Stimulated activated effector memory CD8-positive, alpha-beta T cell treated with anti-CD3 and anti-CD28 coated beads, Interleukin-12 subunit alpha, Interleukin-12 subunit beta, amount 100 ng/mL, for 72 hours (primary cell): ENCODE data around the gene RGS9BP.
"Not testable (repeated sequence)": the region's sequence is repeated elsewhere in the genome, so short reads cannot be mapped to it uniquely, and the experiment has no call there.

ENCODE experiments used
- ATAC-seq: fragments of 150-1000 bp; cut with Tn5 transposase; 2 replicates; pipeline ENCODE4 v1.10.0; 2021
- DNase-seq, 2 donors: peaks; one replicate each; pipeline ENCODE4 v3.0.0; 2021 to 2022; ENCODE audit warnings: low spot score in 2 of 2
- H3K27ac Mint-ChIP-seq: one replicate; pipeline ENCODE4 v1.8.0; 2022; ENCODE audit warnings: mild to moderate bottlenecking, mixed read lengths
- H3K36me3 Mint-ChIP-seq: one replicate; pipeline ENCODE4 v1.8.0; 2022; ENCODE audit warnings: mild to moderate bottlenecking, mixed read lengths
- H3K4me1 Mint-ChIP-seq: one replicate; pipeline ENCODE4 v1.8.0; 2022; ENCODE audit warnings: mixed read lengths
- H3K4me3 Mint-ChIP-seq: one replicate; pipeline ENCODE4 v1.8.0; 2022; ENCODE audit warnings: mild to moderate bottlenecking, mixed read lengths
- H3K9me3 Mint-ChIP-seq: one replicate; pipeline ENCODE4 v1.8.0; 2022; ENCODE audit warnings: mixed read lengths

RGS9BP gene

DNA sequence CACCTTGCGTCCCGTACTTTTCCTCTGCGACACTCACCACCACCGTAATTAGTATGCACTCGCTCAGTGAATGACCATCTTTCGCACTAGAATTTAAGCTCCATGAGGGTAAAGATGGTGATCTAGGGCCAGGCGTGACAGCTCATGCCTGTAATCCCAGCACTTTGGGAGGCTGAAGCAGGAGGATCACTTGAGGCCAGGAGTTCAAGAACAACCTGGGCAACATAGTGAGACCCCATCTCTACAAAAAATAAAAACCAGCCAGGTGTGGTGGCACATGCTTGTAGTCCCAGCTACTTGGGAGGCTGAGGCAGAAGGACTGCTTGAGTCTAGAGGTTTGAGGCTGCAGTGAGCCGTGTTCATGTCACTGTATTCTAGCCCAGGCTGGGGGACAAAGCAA is 19.3 kb upstream of the RGS9BP start:
- not testable (repeated sequence) for ATAC-seq, H3K27ac Mint-ChIP-seq, H3K4me1 Mint-ChIP-seq, H3K9me3 Mint-ChIP-seq, H3K4me3 Mint-ChIP-seq, DNase-seq
- peaks cover 60% of the 10 kb centered on the region for H3K36me3 Mint-ChIP-seq

DNA sequence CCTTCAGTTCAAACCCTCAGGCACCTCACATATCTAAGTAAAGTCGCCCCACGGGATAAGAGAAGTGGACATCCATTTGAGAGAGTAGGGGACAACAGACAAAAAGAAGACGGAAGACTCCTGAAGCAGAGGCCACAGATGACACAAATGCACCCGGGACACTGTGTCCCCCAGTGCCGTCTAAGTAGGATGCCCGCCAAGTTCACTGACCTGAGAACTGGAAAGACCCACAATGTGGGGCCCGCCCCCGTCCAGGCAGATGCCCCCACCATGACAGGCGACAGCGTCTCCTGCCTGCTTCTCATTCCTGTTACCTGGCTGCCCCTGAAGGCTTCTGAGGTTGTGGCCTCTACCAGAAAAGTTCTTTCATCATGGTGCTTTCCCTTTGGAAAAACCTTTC is 17.6 kb upstream of the RGS9BP start:
- Mint-ChIP-seq H3K4me1 (no peaks in the 10 kb centered on the region), H3K27ac (no peak overlapping the region), H3K4me3 (no peak overlapping the region), H3K9me3 (no peaks in the 10 kb centered on the region), H3K36me3 (peaks cover 53% of the 10 kb centered on the region)
- no peak for ATAC-seq
- no peak for DNase-seq

DNA sequence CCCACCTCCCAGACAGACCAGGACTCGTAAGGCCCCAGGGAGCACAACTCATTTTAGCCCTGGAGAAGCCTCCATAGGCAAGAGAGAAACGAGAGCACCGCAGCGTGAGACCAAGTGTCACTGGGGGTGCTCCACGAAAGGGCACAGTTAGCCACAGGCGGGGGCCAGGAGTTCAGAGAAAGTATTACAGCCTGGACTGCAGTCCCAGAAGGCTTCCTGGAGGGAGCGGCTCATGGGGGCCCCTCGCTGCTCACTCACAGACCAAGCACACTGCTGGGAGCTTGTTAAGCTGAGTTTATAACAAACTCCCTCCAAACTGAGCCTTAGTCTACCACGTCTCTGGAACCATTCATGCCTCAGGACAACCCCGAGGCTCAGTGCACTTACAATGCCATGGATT is 17.1 kb upstream of the RGS9BP start:
- H3K9me3 Mint-ChIP-seq: no peaks in the 10 kb centered on the region
- no peak overlapping the region for H3K4me3 Mint-ChIP-seq
- ATAC-seq (no peak), DNase-seq (no peak)
- peaks cover 48% of the 10 kb centered on the region for H3K36me3 Mint-ChIP-seq
- no peak overlapping the region for H3K27ac Mint-ChIP-seq
- no peaks in the 10 kb centered on the region for H3K4me1 Mint-ChIP-seq

DNA sequence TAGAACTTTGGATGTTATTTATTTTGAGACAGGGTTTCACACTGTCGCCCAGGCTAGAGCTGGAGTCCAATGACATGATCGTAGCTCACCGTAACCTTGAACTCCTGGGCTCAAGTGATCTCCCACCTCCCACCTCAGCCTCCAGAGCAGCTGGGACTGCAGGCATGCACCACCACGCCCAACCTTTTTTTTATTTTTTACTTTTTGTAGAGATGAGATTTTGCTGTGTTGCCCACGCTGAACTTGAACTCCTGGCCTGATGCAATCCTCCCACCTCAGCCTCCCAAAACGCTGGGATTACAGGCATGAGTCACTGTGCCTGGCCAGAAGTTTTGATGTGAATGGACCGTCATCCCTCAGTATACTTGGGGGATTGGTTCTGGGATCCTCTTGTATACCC is 14.3 kb upstream of the RGS9BP start:
- ATAC-seq: no peak

DNA sequence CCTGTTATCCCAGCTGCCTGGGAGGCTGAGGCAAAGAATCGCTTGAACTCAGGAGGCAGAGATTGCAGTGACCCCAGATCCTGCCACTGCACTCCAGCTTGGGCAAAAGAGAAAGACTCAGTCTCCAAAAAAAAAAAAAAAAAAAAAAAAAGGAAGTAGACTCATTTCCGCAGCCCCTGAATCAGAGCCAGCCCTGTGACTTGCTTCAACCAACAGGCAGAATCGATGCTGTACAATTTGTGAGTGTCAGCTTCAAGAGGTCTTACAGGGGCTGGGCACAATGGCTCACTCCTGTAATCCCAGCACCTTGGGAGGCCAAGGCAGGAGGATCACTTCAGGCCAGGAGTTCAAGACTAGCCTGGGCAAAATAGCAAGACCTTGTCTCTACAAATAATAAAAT is 13.5 kb upstream of the RGS9BP start:
- H3K9me3 Mint-ChIP-seq: no peaks in the 10 kb centered on the region
- no peak for DNase-seq
- H3K27ac Mint-ChIP-seq: no peak overlapping the region
- H3K4me3 Mint-ChIP-seq: no peak overlapping the region
- no peaks in the 10 kb centered on the region for H3K4me1 Mint-ChIP-seq
- peaks cover 30% of the 10 kb centered on the region for H3K36me3 Mint-ChIP-seq
- no peak for ATAC-seq

More for the DNA sequence above, 14.3 kb upstream of the RGS9BP start:
- H3K27ac Mint-ChIP-seq: no peak overlapping the region
- H3K4me1 Mint-ChIP-seq: no peaks in the 10 kb centered on the region
- H3K36me3 Mint-ChIP-seq: peaks cover 30% of the 10 kb centered on the region
- DNase-seq: no peak
- no peak overlapping the region for H3K4me3 Mint-ChIP-seq
- no peaks in the 10 kb centered on the region for H3K9me3 Mint-ChIP-seq

DNA sequence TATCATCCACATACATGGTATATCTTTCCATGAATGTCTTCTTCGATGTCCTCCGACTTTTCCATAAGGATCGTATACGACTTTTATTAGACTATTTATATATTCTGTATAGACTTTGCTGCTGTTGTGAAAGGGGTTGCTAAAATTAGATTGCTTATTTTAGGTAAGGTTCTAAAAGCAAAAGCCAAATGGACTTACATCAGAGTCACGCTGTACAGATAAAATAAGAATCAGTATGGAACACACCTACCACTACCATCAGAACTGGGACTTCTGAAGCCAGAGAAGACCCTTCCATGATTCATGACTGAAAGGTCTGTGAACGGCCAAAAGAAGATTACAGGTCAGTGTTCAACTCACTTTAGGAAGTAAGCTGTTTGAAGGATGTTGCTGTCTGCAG is 9.6 kb upstream of the RGS9BP start:
- Mint-ChIP-seq H3K9me3 (no peaks in the 10 kb centered on the region), H3K36me3 (peaks cover 30% of the 10 kb centered on the region), H3K4me1 (peaks cover 23% of the 10 kb centered on the region), H3K27ac (no peak overlapping the region), H3K4me3 (no peak overlapping the region)
- no peak for ATAC-seq
- no peak for DNase-seq

DNA sequence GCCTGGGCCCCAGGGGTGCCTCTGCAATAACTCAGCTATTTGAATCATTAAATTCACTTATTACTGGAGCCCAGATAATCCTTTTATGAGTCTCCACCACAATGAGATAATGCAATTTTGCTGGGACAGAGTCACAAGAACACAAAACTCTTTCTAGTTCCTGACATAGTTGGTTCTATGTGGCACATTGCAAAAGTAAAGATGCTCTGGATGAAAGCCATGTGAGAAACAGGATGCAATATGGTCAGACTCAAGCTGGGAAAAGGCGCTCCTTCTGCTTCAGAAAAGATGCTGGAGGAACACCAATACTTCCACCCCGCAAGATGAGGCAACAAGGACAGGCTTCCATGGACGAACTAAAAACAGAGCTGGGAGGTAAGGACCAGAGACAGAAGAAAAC is 6.3 kb upstream of the RGS9BP start:
- ATAC-seq (no peak), DNase-seq (no peak)
- peaks cover 30% of the 10 kb centered on the region for H3K36me3 Mint-ChIP-seq
- no peak overlapping the region for H3K4me3 Mint-ChIP-seq
- peaks cover 49% of the 10 kb centered on the region for H3K4me1 Mint-ChIP-seq
- peak overlapping the region; percentile 52 for H3K27ac Mint-ChIP-seq
- no peaks in the 10 kb centered on the region for H3K9me3 Mint-ChIP-seq

DNA sequence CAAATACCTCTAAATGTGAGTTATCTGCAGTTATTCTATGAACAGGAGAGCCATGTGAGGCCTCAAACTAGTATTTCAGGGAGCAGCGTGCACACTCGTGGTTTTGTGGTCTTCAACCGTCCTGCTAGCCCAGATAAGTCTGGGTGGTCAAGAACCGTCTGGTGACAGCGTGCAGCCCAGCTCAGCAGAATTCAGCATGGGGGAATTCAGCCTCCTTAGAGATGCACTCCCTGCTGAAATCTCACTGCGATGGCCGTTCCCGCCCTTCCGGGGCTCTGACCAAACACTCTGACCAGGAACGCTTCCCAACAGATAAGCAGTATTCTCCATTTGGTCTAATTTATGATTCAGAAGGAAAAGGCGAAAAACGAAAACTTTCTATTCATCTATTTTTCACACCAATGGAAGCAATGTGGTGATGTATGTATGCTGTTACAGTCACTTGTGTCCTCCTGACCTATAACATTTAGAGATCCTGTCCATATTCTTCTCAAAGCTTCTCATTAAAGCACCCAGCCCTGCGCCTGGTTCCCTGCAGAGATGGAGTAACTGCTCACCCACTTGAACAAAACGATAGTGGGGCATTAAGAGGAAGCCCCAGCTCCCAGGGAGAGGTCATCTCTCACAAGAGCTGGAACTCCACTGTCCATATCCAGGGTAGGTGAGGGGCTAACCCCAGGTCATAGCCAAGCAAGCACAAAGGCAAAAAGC is 3.6 kb upstream of the RGS9BP start:
- ATAC-seq (no peak), DNase-seq (no peak)
- peaks cover 22% of the 10 kb centered on the region for H3K36me3 Mint-ChIP-seq
- H3K27ac Mint-ChIP-seq: no peak overlapping the region
- H3K9me3 Mint-ChIP-seq: no peaks in the 10 kb centered on the region
- H3K4me1 Mint-ChIP-seq: peaks cover 52% of the 10 kb centered on the region
- H3K4me3 Mint-ChIP-seq: no peak overlapping the region

DNA sequence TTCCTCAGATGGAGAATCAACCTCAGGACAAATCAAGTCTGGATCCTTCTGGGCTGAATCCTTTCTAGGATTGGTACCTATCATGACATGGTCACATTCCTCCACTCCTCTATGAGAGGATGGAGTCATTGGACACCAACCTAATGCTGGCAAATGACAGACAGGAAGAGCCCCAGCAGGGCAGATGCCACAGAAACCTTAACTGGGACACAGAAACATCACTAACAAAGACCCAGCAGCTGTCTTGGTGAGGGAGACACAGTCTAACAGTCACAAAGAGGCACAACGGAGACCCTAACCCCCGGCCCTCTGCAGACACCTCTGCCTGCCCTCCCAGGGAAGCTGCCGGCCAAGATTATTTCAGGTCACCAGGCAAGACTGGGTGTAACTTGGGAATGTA is 2.8 kb upstream of the RGS9BP start:
- peaks cover 58% of the 10 kb centered on the region for H3K4me1 Mint-ChIP-seq
- no peak overlapping the region for H3K27ac Mint-ChIP-seq
- DNase-seq (no peak), ATAC-seq (no peak)
- H3K36me3 Mint-ChIP-seq: peaks cover 14% of the 10 kb centered on the region
- H3K4me3 Mint-ChIP-seq: peak overlapping the region; percentile 83
- H3K9me3 Mint-ChIP-seq: no peaks in the 10 kb centered on the region

DNA sequence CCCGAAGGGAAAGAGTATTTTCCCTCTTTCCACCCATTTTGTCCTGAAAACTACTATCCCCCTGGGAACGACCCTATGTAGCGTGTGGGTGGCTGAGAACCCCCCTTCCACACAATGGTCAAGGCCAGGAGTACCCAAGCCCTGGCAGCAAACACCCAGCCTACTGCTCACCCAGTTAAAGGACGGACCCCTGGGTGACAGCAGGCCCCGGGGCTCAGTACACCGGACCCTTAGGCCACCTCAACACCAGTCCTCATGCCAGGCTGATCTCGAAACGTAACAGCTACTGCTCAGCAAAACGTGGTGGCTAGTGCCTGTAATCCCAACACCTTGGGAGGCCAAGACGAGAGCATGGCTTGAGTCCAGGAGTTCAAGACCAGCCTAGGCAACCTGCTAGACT is 2.1 kb upstream of the RGS9BP start:
- DNase-seq (no peak), ATAC-seq (no peak)
- Mint-ChIP-seq H3K4me1 (peaks cover 51% of the 10 kb centered on the region), H3K36me3 (peaks cover 8% of the 10 kb centered on the region), H3K4me3 (peak overlapping the region; percentile 83), H3K9me3 (no peaks in the 10 kb centered on the region), H3K27ac (peak overlapping the region; percentile 74)

DNA sequence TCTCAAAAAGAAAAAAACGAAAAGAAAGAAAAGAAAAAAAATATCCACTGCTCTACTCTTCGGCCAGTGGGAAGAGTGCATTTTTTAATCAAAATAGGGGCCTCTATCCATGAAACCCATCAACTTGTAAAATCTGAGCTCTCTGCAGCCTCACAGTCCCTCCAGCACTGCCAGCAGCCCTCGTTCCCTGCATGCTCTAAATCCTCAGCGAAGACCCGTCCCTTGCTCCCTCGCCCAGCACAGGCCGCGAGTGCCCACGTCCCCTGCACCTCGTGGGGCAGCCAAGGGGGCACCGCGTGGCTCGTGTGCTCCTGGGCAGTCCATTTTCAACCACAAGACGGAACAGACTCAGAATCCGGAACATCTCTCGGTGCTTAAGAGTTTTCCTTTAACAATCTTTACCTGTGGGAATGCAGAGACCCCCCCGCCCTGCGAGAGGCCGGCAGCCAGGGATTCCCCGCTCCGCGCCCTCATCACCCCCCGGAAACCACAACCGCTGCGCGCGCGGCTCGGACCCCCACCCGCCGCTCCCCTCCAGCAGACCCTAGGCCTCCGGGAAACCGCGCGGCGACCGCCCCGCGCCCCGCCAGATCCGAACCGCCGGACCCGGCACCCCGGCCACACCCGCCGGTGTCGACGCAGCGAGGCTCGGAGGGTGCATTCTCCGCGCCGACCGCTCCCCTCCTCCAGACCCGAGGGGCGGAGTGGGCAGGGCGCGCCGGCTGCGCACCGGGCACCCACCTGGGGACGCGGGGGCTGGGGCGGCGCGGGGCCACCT is 1.3 kb upstream of the RGS9BP start:
- ATAC-seq: no peak

DNA sequence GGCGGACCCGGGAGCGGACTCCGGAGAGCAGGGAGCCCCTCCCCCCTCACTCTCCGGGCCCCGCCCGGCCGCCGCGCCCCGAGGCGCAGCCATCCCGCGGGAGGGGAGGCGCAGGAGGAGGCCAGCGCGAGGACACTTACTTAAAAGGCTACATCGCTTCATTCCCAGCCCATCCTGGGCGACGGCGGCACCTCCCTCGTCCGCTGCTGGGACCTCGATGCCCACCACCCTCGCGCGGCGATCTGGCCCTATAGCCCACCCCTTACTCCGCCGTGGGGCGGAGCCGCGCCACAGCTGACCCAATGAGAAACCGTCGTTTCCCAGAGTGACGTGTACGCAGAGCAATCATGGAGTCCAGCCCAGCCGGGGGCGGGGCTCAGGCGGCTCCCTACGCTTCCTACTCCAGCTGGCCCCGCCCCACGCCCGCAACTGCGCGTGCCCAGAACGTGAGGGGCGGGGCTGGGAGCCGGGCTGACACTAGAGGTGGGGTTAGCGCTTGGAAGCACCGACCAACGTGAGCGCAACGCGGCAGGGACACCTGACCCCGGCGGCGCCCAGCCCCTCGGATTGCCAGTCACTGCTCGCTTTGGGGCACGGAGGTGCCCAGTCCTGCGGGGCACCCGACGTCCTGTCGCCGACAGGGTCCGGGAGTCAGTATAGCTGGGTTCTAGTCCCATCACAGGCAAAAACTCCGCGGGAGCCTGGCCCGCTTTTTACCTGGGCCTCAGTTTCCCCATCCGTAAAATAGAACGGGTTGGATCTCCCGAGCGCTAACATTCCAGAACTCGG is 523 bp upstream of the RGS9BP start, which contains the start of gene ANKRD27:
Gene ANKRD27 (minus strand): TSS at position 250 of the 789 bp plus-strand sequence. CDS start 16,165 bp downstream, outside the sequence.
- Mint-ChIP-seq H3K9me3 (no peaks in the 10 kb centered on the region), H3K36me3 (no peaks in the 10 kb centered on the region), H3K4me1 (peaks cover 36% of the 10 kb centered on the region), H3K4me3 (peak within 1 kb of the TSS; percentile 83), H3K27ac (peak within 1 kb of the TSS; percentile 74)
- ATAC-seq (peak; percentile 96), DNase-seq (peak; percentile 98)

More for the DNA sequence above, 1.3 kb upstream of the RGS9BP start:
- no peak for DNase-seq
- peak overlapping the region; percentile 74 for H3K27ac Mint-ChIP-seq
- no peaks in the 10 kb centered on the region for H3K9me3 Mint-ChIP-seq
- peak overlapping the region; percentile 83 for H3K4me3 Mint-ChIP-seq
- H3K36me3 Mint-ChIP-seq: peaks cover 7% of the 10 kb centered on the region
- H3K4me1 Mint-ChIP-seq: peaks cover 44% of the 10 kb centered on the region

DNA sequence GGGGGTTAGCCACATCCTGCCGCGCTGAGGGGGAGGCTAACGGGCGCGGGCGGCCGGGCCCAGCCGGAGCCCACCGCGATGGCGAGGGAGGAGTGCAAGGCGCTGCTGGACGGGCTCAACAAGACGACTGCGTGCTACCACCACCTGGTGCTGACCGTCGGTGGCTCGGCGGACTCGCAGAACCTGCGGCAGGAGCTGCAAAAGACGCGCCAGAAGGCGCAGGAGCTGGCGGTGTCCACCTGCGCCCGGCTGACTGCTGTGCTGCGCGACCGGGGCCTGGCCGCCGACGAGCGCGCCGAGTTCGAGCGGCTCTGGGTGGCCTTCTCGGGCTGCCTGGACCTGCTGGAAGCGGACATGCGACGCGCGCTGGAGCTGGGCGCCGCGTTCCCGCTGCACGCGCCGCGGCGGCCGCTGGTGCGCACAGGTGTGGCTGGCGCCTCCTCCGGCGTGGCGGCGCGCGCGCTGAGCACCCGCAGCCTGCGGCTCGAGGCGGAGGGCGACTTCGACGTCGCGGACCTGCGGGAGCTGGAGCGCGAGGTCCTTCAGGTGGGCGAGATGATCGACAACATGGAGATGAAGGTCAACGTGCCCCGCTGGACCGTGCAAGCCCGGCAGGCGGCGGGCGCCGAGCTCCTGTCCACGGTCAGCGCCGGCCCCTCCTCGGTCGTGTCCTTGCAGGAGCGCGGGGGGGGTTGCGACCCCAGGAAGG is 692 bp downstream of the RGS9BP start:
- Mint-ChIP-seq H3K27ac (no peak overlapping the region), H3K36me3 (no peaks in the 10 kb centered on the region), H3K4me3 (peak overlapping the region; percentile 83), H3K9me3 (no peaks in the 10 kb centered on the region), H3K4me1 (peaks cover 35% of the 10 kb centered on the region)
- ATAC-seq (no peak), DNase-seq (no peak)

DNA sequence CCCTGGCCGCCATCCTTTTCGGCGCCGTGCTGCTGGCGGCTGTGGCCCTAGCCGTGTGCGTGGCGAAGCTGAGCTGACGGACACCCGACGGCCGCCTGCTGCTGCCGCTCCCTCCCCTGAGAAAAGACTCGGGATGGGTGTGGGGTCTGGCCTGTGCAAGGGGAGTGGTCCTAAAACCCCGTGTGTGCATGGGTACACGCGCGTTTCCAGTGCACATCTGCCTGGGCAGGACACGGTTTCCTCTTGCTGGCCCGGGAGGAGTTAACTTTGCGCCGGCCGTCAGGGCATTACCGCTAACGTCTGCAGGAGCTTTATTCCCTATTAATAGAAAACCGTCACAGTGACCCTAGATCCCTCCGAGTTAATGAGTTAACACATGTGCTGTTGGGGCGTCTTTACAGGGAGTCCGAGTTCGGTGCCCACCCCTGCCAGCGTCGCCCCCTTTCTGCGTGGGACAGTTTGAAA is 1.3 kb downstream of the RGS9BP start:
- H3K4me1 Mint-ChIP-seq: peaks cover 32% of the 10 kb centered on the region
- no peaks in the 10 kb centered on the region for H3K36me3 Mint-ChIP-seq
- no peaks in the 10 kb centered on the region for H3K9me3 Mint-ChIP-seq
- no peak overlapping the region for H3K27ac Mint-ChIP-seq
- ATAC-seq: no peak
- peak overlapping the region; percentile 83 for H3K4me3 Mint-ChIP-seq
- no peak for DNase-seq

DNA sequence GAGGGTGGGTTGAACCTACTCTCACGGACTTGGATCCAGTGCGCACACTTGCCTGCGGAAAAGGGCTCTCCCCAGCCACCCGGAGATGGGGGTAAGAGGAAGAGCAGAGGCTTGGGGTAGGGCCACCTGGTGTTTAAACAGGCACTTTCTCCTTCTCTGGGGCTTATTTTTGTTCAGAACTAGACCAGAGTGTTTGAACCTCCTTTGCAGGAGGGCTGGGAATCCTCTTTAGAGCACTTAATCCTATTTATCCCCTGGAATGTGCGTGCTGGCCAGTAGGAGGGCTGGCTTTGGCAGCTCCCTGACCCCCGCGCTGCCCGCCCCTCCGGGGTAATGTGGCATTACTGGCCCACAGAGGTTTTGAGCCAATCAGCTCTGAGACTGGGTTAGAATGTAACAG is 2.0 kb downstream of the RGS9BP start:
- H3K4me3 Mint-ChIP-seq: peak overlapping the region; percentile 83
- H3K4me1 Mint-ChIP-seq: peaks cover 25% of the 10 kb centered on the region
- no peaks in the 10 kb centered on the region for H3K36me3 Mint-ChIP-seq
- DNase-seq (no peak), ATAC-seq (no peak)
- H3K27ac Mint-ChIP-seq: no peak overlapping the region
- no peaks in the 10 kb centered on the region for H3K9me3 Mint-ChIP-seq
